ENCODE results near the gene WDR27. TPM values are rescaled to one million over a fixed set of nuclear protein-coding genes. Genes with fewer than 3 reads are reported as not detected.
A peak's percentile ranks its signal among the peaks of the same experiment; 100 is the strongest.

The WDR27 gene
- total RNA-seq, 1 donor = 23.9 TPM

DNA sequence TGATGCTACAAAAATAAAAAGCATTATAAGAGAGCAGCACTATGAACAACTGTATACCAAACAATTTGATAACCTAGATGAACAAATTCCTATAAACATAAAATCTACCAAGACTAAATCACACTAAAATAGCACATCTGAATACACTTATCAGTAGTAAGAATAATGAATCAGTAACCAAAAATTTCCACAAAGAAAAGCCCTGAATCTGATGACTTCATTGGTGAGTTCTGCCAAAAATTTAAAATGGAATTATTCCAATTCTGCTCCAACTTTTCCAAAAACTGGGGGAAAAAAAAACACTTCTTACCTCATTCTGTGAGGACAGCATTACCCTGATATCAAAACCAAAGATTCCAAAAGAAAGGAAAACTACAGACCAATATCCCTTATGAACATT is 206.2 kb downstream of the WDR27 start:
- Histone ChIP-seq H3K4me1 (ENCODE audit: insufficient read depth, low read length) (peaks cover 17% of the 10 kb centered on the region), H2AFZ (ENCODE audit: low read length) (no peak overlapping the region), H3K36me3 (ENCODE audit: insufficient read depth, low read length) (no peaks in the 10 kb centered on the region), H4K20me1 (ENCODE audit: insufficient read depth, low read length) (no peaks in the 10 kb centered on the region), H3K27ac (ENCODE audit: low read depth, low read length) (no peak overlapping the region), H3K4me3 (ENCODE audit: insufficient read depth, low read length) (no peak overlapping the region), H3K79me2 (ENCODE audit: insufficient read depth, low read length) (no peaks in the 10 kb centered on the region), H3K4me2 (ENCODE audit: insufficient read depth, low read length) (no peak overlapping the region), H3K9me3 (ENCODE audit: low read depth, low read length) (no peaks in the 10 kb centered on the region), H3K27me3 (ENCODE audit: insufficient read depth, low read length) (no peaks in the 10 kb centered on the region)
- TF ChIP-seq, protein P1, sequence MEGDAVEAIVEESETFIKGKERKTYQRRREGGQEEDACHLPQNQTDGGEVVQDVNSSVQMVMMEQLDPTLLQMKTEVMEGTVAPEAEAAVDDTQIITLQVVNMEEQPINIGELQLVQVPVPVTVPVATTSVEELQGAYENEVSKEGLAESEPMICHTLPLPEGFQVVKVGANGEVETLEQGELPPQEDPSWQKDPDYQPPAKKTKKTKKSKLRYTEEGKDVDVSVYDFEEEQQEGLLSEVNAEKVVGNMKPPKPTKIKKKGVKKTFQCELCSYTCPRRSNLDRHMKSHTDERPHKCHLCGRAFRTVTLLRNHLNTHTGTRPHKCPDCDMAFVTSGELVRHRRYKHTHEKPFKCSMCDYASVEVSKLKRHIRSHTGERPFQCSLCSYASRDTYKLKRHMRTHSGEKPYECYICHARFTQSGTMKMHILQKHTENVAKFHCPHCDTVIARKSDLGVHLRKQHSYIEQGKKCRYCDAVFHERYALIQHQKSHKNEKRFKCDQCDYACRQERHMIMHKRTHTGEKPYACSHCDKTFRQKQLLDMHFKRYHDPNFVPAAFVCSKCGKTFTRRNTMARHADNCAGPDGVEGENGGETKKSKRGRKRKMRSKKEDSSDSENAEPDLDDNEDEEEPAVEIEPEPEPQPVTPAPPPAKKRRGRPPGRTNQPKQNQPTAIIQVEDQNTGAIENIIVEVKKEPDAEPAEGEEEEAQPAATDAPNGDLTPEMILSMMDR (IDR thresholded peaks at IDR 0.05; ENCODE audit: extremely low read depth, low read depth, low read length) = no peak
- DNase-seq (ENCODE audit: insufficient read length, low spot score, missing footprints) = peak; percentile 19

DNA sequence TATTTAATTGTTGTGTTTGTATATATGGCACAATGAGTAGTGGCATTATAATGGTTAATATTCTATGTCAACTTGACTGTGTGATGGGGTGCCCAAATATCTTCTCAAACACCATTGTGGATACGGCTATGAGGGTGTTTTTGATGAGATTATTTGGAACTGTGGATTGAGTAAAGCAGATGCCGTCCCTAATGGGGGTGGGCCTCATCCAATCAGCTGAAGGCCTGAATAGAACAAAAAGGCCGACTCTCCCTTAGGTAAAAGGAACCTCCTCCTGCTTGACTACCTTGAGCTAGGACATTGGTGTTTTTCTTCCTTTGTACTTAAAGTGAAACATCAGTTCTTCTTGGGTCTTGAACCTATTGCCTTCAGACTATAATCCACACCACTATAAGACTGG is 207.8 kb downstream of the WDR27 start:
- Histone ChIP-seq H3K79me2 (ENCODE audit: insufficient read depth, low read length) (no peaks in the 10 kb centered on the region), H3K9me3 (ENCODE audit: low read depth, low read length) (no peaks in the 10 kb centered on the region), H4K20me1 (ENCODE audit: insufficient read depth, low read length) (no peaks in the 10 kb centered on the region), H3K4me1 (ENCODE audit: insufficient read depth, low read length) (peaks cover 28% of the 10 kb centered on the region), H3K27me3 (ENCODE audit: insufficient read depth, low read length) (no peaks in the 10 kb centered on the region), H3K36me3 (ENCODE audit: insufficient read depth, low read length) (no peaks in the 10 kb centered on the region), H3K4me2 (ENCODE audit: insufficient read depth, low read length) (no peak overlapping the region), H3K27ac (ENCODE audit: low read depth, low read length) (no peak overlapping the region), H2AFZ (ENCODE audit: low read length) (no peak overlapping the region), H3K4me3 (ENCODE audit: insufficient read depth, low read length) (no peak overlapping the region)
- TF ChIP-seq, protein P1 (IDR thresholded peaks at IDR 0.05; ENCODE audit: extremely low read depth, low read depth, low read length) = no peak
- DNase-seq (ENCODE audit: insufficient read length, low spot score, missing footprints) = no peak

DNA sequence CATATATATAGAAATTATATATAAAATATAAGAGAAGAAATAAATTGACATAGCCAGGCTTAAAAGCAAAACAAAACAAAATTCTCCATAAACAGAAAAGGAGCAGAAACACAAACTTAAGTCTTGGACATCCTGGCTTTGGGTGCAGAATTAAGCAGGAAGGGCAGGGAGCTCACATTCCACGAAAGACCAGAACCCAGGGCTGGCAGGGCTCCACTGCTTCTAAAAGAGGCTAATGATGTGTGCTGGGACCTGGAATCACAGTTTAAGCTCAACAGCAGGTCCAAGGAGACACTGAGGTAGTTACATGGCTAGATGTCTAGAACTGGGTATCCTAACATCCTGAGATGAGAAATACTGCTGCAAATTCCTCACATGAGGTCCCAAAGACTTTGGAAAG is 210.3 kb downstream of the WDR27 start:
- Histone ChIP-seq H3K9me3 (ENCODE audit: low read depth, low read length) (no peaks in the 10 kb centered on the region), H4K20me1 (ENCODE audit: insufficient read depth, low read length) (no peaks in the 10 kb centered on the region), H3K36me3 (ENCODE audit: insufficient read depth, low read length) (no peaks in the 10 kb centered on the region), H2AFZ (ENCODE audit: low read length) (no peak overlapping the region), H3K4me1 (ENCODE audit: insufficient read depth, low read length) (peaks cover 28% of the 10 kb centered on the region), H3K4me3 (ENCODE audit: insufficient read depth, low read length) (no peak overlapping the region), H3K27me3 (ENCODE audit: insufficient read depth, low read length) (no peaks in the 10 kb centered on the region), H3K27ac (ENCODE audit: low read depth, low read length) (peak overlapping the region; percentile 12), H3K79me2 (ENCODE audit: insufficient read depth, low read length) (no peaks in the 10 kb centered on the region), H3K4me2 (ENCODE audit: insufficient read depth, low read length) (no peak overlapping the region)
- TF ChIP-seq, protein P1 (IDR thresholded peaks at IDR 0.05; ENCODE audit: extremely low read depth, low read depth, low read length) = no peak
- DNase-seq (ENCODE audit: insufficient read length, low spot score, missing footprints) = no peak

DNA sequence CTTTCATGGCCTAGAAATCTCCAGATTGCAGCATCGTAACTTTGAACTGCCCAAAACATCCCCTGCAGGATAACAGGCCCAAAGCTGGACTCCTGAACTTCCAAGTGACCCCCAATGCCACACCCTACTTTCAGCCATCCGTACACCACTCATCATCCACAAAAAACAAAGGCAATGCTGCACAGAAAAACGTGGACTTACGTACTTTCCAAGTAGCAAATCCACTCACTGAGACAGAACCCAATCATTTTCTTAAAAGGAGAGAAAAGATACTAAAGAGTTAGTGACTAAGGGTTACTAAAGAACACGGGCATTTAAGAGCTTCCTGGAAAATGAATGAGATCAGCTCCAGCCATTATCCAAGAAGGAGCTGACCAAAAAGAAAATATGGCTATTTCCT is 211.0 kb downstream of the WDR27 start:
- no peaks in the 10 kb centered on the region for H3K9me3 ChIP-seq (ENCODE audit: low read depth, low read length)
- no peaks in the 10 kb centered on the region for H4K20me1 ChIP-seq (ENCODE audit: insufficient read depth, low read length)
- H3K4me1 ChIP-seq (ENCODE audit: insufficient read depth, low read length) = peaks cover 28% of the 10 kb centered on the region
- TF ChIP-seq, protein P1 (IDR thresholded peaks at IDR 0.05; ENCODE audit: extremely low read depth, low read depth, low read length) = no peak
- peak overlapping the region; percentile 45 for H2AFZ ChIP-seq (ENCODE audit: low read length)
- H3K36me3 ChIP-seq (ENCODE audit: insufficient read depth, low read length) = no peaks in the 10 kb centered on the region
- no peak overlapping the region for H3K4me3 ChIP-seq (ENCODE audit: insufficient read depth, low read length)
- peak overlapping the region; percentile 66 for H3K27ac ChIP-seq (ENCODE audit: low read depth, low read length)
- no peaks in the 10 kb centered on the region for H3K79me2 ChIP-seq (ENCODE audit: insufficient read depth, low read length)
- no peaks in the 10 kb centered on the region for H3K27me3 ChIP-seq (ENCODE audit: insufficient read depth, low read length)
- H3K4me2 ChIP-seq (ENCODE audit: insufficient read depth, low read length) = peak overlapping the region; percentile 66
- DNase-seq (ENCODE audit: insufficient read length, low spot score, missing footprints) = peak; percentile 89

Measured in osteoblast (primary cell).